HG02623 (cell line): Measurements from ENCODE around the gene ZNF319.

Source experiments
- ATAC-seq: cut with Tn5 transposase; IDR thresholded peaks from one replicate; pipeline ENCODE4 v1.9.1; 2021; ENCODE audit warnings: moderate library complexity; ENCODE audit not compliant: unreplicated experiment

The ZNF319 gene

GRCh38 chr16:58037365-58038057, 37.0 kb upstream of the ZNF319 start:
- no peak for ATAC-seq

DNA sequence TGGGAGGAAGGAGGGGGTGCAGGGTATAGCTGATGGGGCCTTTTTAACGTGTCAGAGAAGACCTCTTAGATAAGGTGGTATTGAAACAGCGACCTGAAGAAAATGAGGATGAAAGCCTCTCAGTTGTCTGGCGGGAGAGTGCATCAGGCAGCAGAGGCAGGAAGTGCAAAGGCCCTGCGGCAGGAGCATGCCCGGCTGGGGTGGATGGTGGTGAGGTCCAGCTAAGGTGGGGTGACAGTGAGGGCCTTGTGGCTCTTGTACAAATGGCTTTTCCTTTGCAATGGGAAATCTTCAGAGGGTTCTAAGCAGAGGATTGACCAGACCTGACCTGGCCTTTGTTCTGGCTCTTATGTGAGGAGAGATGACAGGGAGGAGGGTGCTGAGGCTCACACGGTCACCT, 36.5 kb upstream of the ZNF319 start:
- no peak for ATAC-seq

- ATAC-seq = no peak
These were observed 35.1 kb upstream of the ZNF319 start for GRCh38 chr16:58035356-58036170.

DNA sequence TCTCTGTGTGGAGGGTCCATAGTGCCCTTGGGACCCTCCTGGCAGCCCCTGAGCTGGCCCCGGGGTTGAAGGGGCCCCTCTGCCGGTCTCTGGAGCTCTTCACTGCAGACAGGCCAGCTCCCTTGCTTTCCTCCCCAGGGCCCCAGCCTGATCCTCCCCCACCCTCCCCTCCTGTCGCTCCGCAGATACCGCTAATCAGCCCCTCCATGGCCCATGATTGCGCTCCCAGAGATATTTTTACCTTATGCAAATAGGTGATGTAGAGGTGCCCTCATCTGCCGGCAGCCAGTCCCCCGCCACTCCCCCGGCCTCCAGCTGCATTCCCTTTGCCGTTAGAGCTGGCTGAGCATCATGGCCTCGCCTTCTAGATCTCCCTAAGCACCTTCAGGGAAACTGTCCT, 34.3 kb upstream of the ZNF319 start:
- no peak for ATAC-seq

GRCh38 chr16:58034128-58034685, 33.7 kb upstream of the ZNF319 start:
- ATAC-seq = no peak

DNA sequence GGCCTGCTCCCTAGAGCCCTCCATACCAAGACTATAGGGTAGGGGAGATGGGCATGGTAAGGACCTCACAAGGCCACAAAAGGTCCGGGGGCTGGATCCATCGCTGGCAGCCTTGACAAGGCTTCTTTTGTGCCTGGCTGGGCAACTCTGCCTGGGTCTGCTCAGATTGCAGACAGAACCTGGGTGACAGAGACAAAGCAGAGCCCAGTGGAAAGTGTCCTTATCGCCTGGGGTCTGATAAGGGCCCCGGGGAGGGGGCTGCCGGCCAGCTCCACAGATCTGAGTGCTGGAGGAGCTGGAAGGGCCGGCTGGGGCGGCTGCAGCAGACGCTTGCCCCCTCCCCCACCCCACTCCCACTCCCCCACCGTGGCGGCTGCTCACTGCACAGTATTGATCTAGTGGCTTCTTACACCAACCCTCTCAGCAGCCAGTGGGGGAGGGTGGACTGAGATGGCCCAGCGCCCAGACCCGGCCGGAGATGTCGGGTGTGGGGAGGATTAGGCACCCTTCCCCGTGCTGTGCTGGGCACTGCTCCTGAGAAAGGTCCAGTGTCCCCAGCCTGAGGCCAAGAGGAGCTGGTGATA, 32.3 kb upstream of the ZNF319 start:
- ATAC-seq = no peak

GRCh38 chr16:58031016-58031800, 30.7 kb upstream of the ZNF319 start:
- ATAC-seq = no peak

- no peak for ATAC-seq
These were observed 29.8 kb upstream of the ZNF319 start for GRCh38 chr16:58030136-58030840.

DNA sequence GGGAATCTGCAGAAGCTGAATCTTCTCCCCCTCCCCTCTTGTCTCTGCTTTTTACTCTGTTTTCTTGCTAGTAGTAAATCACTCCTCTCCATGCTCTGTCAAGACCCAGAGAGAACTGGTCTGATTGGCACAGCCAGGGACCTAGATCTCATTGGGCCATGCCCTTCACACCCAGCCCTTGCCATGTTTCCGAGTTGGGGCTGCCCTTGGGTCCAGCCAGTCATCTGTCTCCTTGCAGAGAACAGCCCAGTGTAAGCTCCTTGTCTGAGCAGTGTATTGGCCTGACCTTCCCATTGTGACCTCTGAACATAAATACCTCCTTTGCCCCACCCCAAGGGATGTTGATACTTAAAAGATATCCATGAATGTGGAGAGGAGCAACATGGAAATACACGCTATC, 28.9 kb upstream of the ZNF319 start:
- ATAC-seq = no peak

- ATAC-seq = no peak
These were observed 28.1 kb upstream of the ZNF319 start for GRCh38 chr16:58028541-58029070.

GRCh38 chr16:58027916-58028455, 27.5 kb upstream of the ZNF319 start:
- no peak for ATAC-seq

- no peak for ATAC-seq
These were observed 26.9 kb upstream of the ZNF319 start for GRCh38 chr16:58027161-58027915.

DNA sequence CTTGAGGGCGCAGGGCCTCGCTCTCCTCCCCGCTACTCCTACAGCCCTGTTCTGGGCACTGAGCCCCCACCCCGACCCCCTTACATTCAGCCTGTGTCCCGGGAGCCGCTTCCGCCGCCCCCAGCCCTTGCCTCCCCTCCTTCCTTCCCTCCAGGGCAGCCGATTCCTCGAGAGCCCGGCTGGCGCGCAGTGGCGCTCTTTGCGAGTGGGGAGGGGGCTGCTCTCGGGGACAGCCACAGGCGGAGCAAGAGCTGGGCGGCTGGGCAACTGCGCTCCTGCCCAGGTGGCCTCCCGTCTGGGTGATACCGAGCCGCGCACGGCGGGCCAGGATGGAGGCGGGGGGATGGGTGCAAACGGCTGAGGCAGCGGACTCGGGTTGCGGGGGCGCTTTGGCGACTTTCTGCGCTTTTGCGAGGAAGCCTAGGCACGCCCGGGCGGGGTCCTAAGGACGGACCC, 26.3 kb upstream of the ZNF319 start:
- ATAC-seq = no peak

GRCh38 chr16:58026139-58026704, 25.8 kb upstream of the ZNF319 start:
- peak; percentile 6 for ATAC-seq

GRCh38 chr16:58025351-58026138, 25.1 kb upstream of the ZNF319 start, which contains the start of gene MMP15:
Gene MMP15 (plus strand): TSS chr16:58025754. CDS start chr16:58026351, 597 bp downstream.
- peak; percentile 49 for ATAC-seq

GRCh38 chr16:58024486-58025350, 24.2 kb upstream of the ZNF319 start:
- ATAC-seq = no peak
